Measurements from ENCODE around the gene SLC25A45.

DNA sequence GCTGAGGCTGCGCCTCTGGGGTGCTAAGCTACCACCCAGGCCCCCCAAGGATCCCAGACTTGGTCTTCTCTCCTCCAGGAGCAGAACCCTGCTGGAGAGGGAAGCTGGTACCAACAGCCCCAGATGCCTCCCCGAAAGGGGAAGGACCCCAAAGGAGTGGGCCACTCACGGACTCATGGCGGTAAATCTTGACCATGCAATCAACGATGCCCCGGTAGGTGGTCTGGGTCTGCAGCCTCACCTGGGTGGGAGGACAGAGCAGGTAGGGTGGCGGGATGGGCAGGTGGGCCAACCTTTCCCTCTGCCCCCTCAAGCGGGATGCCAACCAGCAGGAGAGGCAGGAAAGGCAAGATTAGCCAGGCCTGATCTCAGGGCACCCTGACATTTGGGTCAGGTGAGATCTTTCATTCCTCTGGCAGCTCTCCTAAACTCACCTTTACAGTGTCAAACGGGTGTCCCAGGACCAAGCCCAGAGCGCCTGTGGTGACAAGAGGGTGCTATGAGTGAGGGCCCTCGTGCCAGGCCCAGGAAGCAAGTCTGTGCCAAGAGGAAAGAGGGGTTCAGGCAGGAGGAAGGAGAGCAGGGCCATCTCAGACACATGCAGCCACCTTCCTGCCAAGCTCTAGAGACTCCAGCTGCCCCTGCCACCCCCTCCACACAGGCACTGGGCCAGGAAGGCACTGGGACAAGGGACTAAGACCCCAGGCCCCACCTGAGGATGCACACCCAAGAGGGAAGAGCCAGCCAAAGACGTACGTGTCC lies 2.6 kb downstream of the SLC25A45 start:
- TF ChIP-seq CTCF (conservative IDR thresholded peaks at IDR 0.05; ENCODE audit: low read depth in 2 of 2) (no peak), POLR2AphosphoS5 (IDR thresholded peaks at IDR 0.05; ENCODE audit: low read depth) (no peak), ETS1 (IDR thresholded peaks at IDR 0.05) (no peak), EZH2 (IDR thresholded peaks at IDR 0.05; ENCODE audit: low read depth, unreplicated experiment) (no peak), EZH2phosphoT487 (IDR thresholded peaks at IDR 0.05; ENCODE audit: unreplicated experiment) (no peak), CREB1 (CRISPR knock-in tag; IDR thresholded peaks at IDR 0.05; ENCODE audit: low read depth) (no peak), JUNB (IDR thresholded peaks at IDR 0.05; ENCODE audit: unreplicated experiment) (no peak), NANOG (IDR thresholded peaks at IDR 0.05; ENCODE audit: borderline replicate concordance) (no peak), ZNF331 (CRISPR knock-in tag; IDR thresholded peaks at IDR 0.05; ENCODE audit: low read depth) (no peak), ZNF114 (CRISPR knock-in tag; IDR thresholded peaks at IDR 0.05) (no peak)
- TF ChIP-seq, protein P1, sequence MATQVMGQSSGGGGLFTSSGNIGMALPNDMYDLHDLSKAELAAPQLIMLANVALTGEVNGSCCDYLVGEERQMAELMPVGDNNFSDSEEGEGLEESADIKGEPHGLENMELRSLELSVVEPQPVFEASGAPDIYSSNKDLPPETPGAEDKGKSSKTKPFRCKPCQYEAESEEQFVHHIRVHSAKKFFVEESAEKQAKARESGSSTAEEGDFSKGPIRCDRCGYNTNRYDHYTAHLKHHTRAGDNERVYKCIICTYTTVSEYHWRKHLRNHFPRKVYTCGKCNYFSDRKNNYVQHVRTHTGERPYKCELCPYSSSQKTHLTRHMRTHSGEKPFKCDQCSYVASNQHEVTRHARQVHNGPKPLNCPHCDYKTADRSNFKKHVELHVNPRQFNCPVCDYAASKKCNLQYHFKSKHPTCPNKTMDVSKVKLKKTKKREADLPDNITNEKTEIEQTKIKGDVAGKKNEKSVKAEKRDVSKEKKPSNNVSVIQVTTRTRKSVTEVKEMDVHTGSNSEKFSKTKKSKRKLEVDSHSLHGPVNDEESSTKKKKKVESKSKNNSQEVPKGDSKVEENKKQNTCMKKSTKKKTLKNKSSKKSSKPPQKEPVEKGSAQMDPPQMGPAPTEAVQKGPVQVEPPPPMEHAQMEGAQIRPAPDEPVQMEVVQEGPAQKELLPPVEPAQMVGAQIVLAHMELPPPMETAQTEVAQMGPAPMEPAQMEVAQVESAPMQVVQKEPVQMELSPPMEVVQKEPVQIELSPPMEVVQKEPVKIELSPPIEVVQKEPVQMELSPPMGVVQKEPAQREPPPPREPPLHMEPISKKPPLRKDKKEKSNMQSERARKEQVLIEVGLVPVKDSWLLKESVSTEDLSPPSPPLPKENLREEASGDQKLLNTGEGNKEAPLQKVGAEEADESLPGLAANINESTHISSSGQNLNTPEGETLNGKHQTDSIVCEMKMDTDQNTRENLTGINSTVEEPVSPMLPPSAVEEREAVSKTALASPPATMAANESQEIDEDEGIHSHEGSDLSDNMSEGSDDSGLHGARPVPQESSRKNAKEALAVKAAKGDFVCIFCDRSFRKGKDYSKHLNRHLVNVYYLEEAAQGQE (IDR thresholded peaks at IDR 0.05; ENCODE audit: unreplicated experiment), result no peak

All from GM23338 (cell line).